Measurements from ENCODE around the gene AKAP7. TPM values are rescaled to one million over a fixed set of nuclear protein-coding genes. Genes with fewer than 3 reads are reported as not detected.
"Not testable (repeated sequence)": the region's sequence is repeated elsewhere in the genome, so short reads cannot be mapped to it uniquely, and the experiment has no call there.

AKAP7 gene
- total RNA-seq, 1 donor from 2014 or later, result 4.6 TPM

DNA sequence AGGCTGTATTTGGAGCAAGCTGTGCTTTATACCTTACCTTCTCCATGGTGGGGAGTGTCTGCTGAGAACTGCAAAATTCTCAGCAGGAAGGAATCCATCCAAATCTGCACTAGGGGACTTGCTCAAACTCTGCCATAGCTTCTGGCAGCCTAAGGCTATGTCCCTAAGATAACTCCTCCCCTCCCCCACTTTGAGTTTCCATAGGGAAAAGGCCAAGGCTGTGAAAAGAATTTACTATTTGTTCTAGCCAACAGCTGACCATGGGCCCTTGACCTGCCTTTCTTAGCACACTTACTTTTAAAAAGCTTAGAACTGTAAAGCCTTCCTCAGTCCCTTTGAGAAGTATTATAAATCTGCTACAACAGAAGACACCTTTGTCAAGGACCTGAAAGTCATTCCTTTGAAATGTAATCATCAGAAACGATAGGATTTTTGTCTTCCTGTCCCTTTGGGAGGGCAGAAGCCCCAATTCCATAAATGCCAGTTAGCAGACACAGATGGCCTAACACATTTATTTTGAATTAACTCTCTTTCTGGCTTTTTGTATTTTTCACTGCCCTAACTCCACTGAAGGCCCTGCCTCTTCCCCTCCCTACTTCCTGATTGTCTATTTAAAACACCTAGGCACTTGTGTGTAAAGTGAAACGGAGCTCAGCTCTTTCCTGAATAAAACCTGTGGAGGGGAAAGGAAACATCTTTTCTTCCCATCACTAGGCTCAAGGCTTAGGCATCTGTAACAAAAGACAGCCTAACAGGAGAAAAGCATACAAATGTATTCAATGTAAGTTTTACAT is 157.1 kb downstream of the AKAP7 start:
- TF ChIP-seq, protein P1, sequence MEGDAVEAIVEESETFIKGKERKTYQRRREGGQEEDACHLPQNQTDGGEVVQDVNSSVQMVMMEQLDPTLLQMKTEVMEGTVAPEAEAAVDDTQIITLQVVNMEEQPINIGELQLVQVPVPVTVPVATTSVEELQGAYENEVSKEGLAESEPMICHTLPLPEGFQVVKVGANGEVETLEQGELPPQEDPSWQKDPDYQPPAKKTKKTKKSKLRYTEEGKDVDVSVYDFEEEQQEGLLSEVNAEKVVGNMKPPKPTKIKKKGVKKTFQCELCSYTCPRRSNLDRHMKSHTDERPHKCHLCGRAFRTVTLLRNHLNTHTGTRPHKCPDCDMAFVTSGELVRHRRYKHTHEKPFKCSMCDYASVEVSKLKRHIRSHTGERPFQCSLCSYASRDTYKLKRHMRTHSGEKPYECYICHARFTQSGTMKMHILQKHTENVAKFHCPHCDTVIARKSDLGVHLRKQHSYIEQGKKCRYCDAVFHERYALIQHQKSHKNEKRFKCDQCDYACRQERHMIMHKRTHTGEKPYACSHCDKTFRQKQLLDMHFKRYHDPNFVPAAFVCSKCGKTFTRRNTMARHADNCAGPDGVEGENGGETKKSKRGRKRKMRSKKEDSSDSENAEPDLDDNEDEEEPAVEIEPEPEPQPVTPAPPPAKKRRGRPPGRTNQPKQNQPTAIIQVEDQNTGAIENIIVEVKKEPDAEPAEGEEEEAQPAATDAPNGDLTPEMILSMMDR (IDR thresholded peaks at IDR 0.05; ENCODE audit: insufficient read depth, low read depth, low read length), result no peak
- no peak for TF ChIP-seq EZH2 (IDR thresholded peaks at IDR 0.05; ENCODE audit: insufficient read depth, low read length)
- no peaks in the 10 kb centered on the region for H3K27me3 ChIP-seq (ENCODE audit: insufficient read depth, low read length)
- peaks cover 2% of the 10 kb centered on the region for H3K4me1 Mint-ChIP-seq (ENCODE audit: low read depth, unreplicated experiment)
- H3K36me3 ChIP-seq (ENCODE audit: insufficient read depth, low read length), result no peaks in the 10 kb centered on the region
- FAIRE-seq (no peak), DNase-seq (ENCODE audit: low read depth) (no peak)
- no peak overlapping the region for H3K4me3 Mint-ChIP-seq (ENCODE audit: unreplicated experiment)
- H3K79me2 ChIP-seq (ENCODE audit: insufficient read depth, low read length), result no peaks in the 10 kb centered on the region
- H3K27me3 Mint-ChIP-seq (ENCODE audit: low read depth, unreplicated experiment), result no peaks in the 10 kb centered on the region
- no peak overlapping the region for H3K4me3 ChIP-seq (ENCODE audit: insufficient read depth, low read depth, low read length)
- H3K27ac ChIP-seq (ENCODE audit: low read depth, low read length), result no peak overlapping the region
- no peak overlapping the region for H3K4me2 ChIP-seq (ENCODE audit: low read length)
- no peaks in the 10 kb centered on the region for H4K20me1 ChIP-seq (ENCODE audit: insufficient read depth, low read length)
- peak overlapping the region; percentile 9 for H3K27ac Mint-ChIP-seq (ENCODE audit: unreplicated experiment)
- peaks cover 2% of the 10 kb centered on the region for H3K9me3 Mint-ChIP-seq (ENCODE audit: unreplicated experiment)
- no peaks in the 10 kb centered on the region for H3K36me3 Mint-ChIP-seq (ENCODE audit: low read depth, unreplicated experiment)
- H2AFZ ChIP-seq (ENCODE audit: low read depth, low read length), result no peak overlapping the region
- H3K4me1 ChIP-seq (ENCODE audit: insufficient read depth, low read length), result no peaks in the 10 kb centered on the region
- no peaks in the 10 kb centered on the region for H3K9me3 ChIP-seq (ENCODE audit: insufficient read depth, low read depth, low read length)
- no peak overlapping the region for H3K9ac ChIP-seq (ENCODE audit: low read length)

DNA sequence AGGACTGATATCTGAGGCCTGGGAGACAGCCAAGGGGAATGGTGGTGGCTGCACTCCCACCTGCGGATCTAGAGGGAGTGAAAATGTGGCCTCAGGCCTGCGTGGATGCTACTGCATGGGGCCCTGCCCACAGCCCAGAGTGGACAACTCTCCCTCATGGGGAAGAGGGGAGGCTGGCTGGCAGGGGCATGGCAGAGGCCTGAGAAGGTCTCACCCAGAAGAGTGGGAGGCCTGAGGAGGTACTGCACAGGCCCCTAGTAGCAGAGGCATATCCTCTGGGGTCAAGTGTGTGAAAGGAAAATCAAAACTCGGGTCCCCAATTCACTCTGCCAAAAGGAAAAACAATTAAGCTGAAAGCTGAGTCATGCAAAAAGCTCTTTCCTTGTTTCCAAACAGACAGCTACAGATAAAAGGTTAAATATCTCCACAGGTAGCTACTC is 158.2 kb downstream of the AKAP7 start:
- Histone ChIP-seq H3K4me3 (ENCODE audit: insufficient read depth, low read depth, low read length) (no peak overlapping the region), H3K9ac (ENCODE audit: low read length) (no peak overlapping the region), H3K4me2 (ENCODE audit: low read length) (no peak overlapping the region), H3K36me3 (ENCODE audit: insufficient read depth, low read length) (no peaks in the 10 kb centered on the region), H3K9me3 (ENCODE audit: insufficient read depth, low read depth, low read length) (no peaks in the 10 kb centered on the region), H3K79me2 (ENCODE audit: insufficient read depth, low read length) (no peaks in the 10 kb centered on the region), H2AFZ (ENCODE audit: low read depth, low read length) (no peak overlapping the region), H3K27ac (ENCODE audit: low read depth, low read length) (no peak overlapping the region), H3K4me1 (ENCODE audit: insufficient read depth, low read length) (no peaks in the 10 kb centered on the region), H3K27me3 (ENCODE audit: insufficient read depth, low read length) (no peaks in the 10 kb centered on the region), H4K20me1 (ENCODE audit: insufficient read depth, low read length) (no peaks in the 10 kb centered on the region)
- H3K27me3 Mint-ChIP-seq (ENCODE audit: low read depth, unreplicated experiment), result no peaks in the 10 kb centered on the region
- H3K27ac Mint-ChIP-seq (ENCODE audit: unreplicated experiment), result no peak overlapping the region
- H3K4me3 Mint-ChIP-seq (ENCODE audit: unreplicated experiment), result no peak overlapping the region
- DNase-seq (ENCODE audit: low read depth), result no peak
- H3K4me1 Mint-ChIP-seq (ENCODE audit: low read depth, unreplicated experiment), result peaks cover 2% of the 10 kb centered on the region
- peaks cover 2% of the 10 kb centered on the region for H3K9me3 Mint-ChIP-seq (ENCODE audit: unreplicated experiment)
- no peak for TF ChIP-seq EZH2 (IDR thresholded peaks at IDR 0.05; ENCODE audit: insufficient read depth, low read length)
- TF ChIP-seq, protein P1 (IDR thresholded peaks at IDR 0.05; ENCODE audit: insufficient read depth, low read depth, low read length), result no peak
- no peaks in the 10 kb centered on the region for H3K36me3 Mint-ChIP-seq (ENCODE audit: low read depth, unreplicated experiment)
- no peak for FAIRE-seq

DNA sequence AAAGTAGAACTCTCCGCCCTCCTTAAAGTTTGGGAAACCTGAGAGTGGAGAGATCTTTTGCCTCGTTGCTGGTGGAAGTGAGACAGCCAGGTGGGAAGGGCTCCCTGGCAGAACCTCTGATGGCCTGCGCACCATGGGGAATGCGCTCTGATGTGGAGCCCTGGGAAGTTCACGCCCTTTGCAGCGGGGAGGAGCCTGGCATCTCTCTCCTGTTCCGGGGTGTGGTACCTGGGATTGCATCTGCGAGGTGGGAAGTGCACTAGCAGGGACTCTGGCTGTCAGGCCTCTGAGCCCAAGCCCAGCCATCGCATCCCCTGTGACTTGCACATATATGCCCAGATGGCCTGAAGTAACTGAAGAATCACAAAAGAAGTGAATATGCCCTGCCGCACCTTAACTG is 159.8 kb downstream of the AKAP7 start:
- Mint-ChIP-seq H3K9me3 (ENCODE audit: unreplicated experiment) (peaks cover 5% of the 10 kb centered on the region), H3K36me3 (ENCODE audit: low read depth, unreplicated experiment) (no peaks in the 10 kb centered on the region), H3K27me3 (ENCODE audit: low read depth, unreplicated experiment) (no peaks in the 10 kb centered on the region)

DNA sequence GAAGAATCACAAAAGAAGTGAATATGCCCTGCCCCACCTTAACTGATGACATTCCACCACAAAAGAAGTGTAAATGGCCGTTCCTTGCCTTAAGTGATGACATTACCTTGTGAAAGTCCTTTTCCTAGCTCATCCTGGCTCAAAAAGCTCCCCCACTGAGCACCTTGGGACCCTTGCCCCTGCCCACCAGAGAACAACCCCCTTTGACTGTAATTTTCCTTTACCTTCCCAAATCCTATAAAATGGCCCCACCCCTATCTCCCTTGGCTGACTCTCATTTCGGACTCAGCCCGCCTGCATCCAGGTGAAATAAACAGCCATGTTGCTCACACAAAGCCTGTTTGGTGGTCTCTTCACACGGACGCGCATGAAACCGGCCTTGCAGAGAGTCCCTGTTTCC is 165.6 kb downstream of the AKAP7 start:
- not testable (repeated sequence) for H3K4me2 ChIP-seq (ENCODE audit: low read length); H3K27me3 Mint-ChIP-seq (ENCODE audit: low read depth, unreplicated experiment); H3K4me3 ChIP-seq (ENCODE audit: insufficient read depth, low read depth, low read length); H3K27me3 ChIP-seq (ENCODE audit: insufficient read depth, low read length); H3K9ac ChIP-seq (ENCODE audit: low read length); FAIRE-seq; H3K79me2 ChIP-seq (ENCODE audit: insufficient read depth, low read length); H3K27ac ChIP-seq (ENCODE audit: low read depth, low read length); DNase-seq (ENCODE audit: low read depth); H3K36me3 Mint-ChIP-seq (ENCODE audit: low read depth, unreplicated experiment); H3K4me1 Mint-ChIP-seq (ENCODE audit: low read depth, unreplicated experiment); H3K9me3 Mint-ChIP-seq (ENCODE audit: unreplicated experiment); H3K9me3 ChIP-seq (ENCODE audit: insufficient read depth, low read depth, low read length); H3K36me3 ChIP-seq (ENCODE audit: insufficient read depth, low read length); H3K4me3 Mint-ChIP-seq (ENCODE audit: unreplicated experiment); H2AFZ ChIP-seq (ENCODE audit: low read depth, low read length); H3K27ac Mint-ChIP-seq (ENCODE audit: unreplicated experiment); H3K4me1 ChIP-seq (ENCODE audit: insufficient read depth, low read length); H4K20me1 ChIP-seq (ENCODE audit: insufficient read depth, low read length)

More for the DNA sequence above, 159.8 kb downstream of the AKAP7 start:
- H3K4me3 ChIP-seq (ENCODE audit: insufficient read depth, low read depth, low read length), result no peak overlapping the region
- H3K36me3 ChIP-seq (ENCODE audit: insufficient read depth, low read length), result no peaks in the 10 kb centered on the region
- no peaks in the 10 kb centered on the region for H3K9me3 ChIP-seq (ENCODE audit: insufficient read depth, low read depth, low read length)
- DNase-seq (ENCODE audit: low read depth) (no peak), FAIRE-seq (no peak)
- H3K4me1 Mint-ChIP-seq (ENCODE audit: low read depth, unreplicated experiment), result peaks cover 2% of the 10 kb centered on the region
- TF ChIP-seq EZH2 (IDR thresholded peaks at IDR 0.05; ENCODE audit: insufficient read depth, low read length), result no peak
- TF ChIP-seq, protein P1 (IDR thresholded peaks at IDR 0.05; ENCODE audit: insufficient read depth, low read depth, low read length), result no peak
- H3K27ac ChIP-seq (ENCODE audit: low read depth, low read length), result no peak overlapping the region
- H3K9ac ChIP-seq (ENCODE audit: low read length), result no peak overlapping the region
- H3K4me1 ChIP-seq (ENCODE audit: insufficient read depth, low read length), result no peaks in the 10 kb centered on the region
- no peak overlapping the region for H3K4me3 Mint-ChIP-seq (ENCODE audit: unreplicated experiment)
- no peaks in the 10 kb centered on the region for H4K20me1 ChIP-seq (ENCODE audit: insufficient read depth, low read length)
- H3K27me3 ChIP-seq (ENCODE audit: insufficient read depth, low read length), result no peaks in the 10 kb centered on the region
- no peak overlapping the region for H2AFZ ChIP-seq (ENCODE audit: low read depth, low read length)
- no peak overlapping the region for H3K4me2 ChIP-seq (ENCODE audit: low read length)
- H3K79me2 ChIP-seq (ENCODE audit: insufficient read depth, low read length), result no peaks in the 10 kb centered on the region
- no peak overlapping the region for H3K27ac Mint-ChIP-seq (ENCODE audit: unreplicated experiment)
